ENCODE results near the gene SLC30A2.

Gene SLC30A2

GRCh38 chr1:26023009-26023408, 22.9 kb downstream of the SLC30A2 start:
- no peak for DNase-seq (ENCODE audit: low read depth in 2 of 2)

DNA sequence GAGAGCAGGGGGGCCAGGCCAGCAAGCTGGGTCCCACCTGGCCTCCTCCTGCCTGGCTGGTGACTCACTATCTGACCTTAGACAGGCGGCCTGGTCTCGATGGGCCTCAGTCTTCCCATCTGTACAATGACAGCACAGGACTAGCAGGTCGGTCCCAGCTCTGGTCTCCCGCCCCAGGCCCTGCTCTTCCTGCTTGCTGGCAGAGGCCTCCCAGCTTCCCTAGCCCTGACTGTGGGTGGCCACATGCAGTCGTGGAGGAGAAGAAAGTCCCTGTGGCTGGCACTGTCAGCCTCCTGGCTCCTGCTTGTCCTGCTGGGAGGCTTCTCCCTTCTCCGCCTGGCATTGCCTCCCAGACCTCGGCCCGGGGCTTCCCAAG, 23.5 kb downstream of the SLC30A2 start:
- DNase-seq (ENCODE audit: low read depth in 2 of 2) = no peak

- DNase-seq (ENCODE audit: low read depth in 2 of 2) = no peak
Measured at GRCh38 chr1:26021647-26022403, 24.1 kb downstream of the SLC30A2 start, which contains the start of gene EXTL1. EXTL1 (plus strand) TSS chr1:26021775; CDS start chr1:26022647, 872 bp downstream.

- no peak for DNase-seq (ENCODE audit: low read depth in 2 of 2)
Measured at GRCh38 chr1:26020941-26021646, 24.8 kb downstream of the SLC30A2 start.

DNA sequence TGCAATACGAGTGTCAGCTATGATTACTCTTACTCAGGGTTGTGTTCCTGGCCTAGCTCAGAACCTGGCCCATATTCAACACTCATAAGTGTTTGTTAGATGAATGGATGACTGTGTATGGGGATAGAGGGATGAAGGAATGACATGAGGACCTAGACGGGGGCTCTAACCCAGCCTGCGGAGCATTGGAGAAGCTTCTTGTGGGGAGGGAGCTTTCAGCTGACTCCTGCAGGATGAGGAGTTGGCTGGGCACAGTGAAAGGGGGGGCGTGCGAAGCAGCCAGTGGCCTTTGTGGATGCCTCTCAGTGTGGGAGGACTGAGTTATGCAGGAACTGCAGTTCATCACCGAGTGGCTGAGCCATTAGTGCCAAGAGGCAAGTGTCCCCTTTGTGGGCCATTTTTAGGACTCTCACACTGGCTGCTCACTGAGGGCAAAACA, 25.6 kb downstream of the SLC30A2 start:
- DNase-seq (ENCODE audit: low read depth in 2 of 2) = no peak

GRCh38 chr1:26019641-26020315, 26.1 kb downstream of the SLC30A2 start:
- no peak for DNase-seq (ENCODE audit: low read depth in 2 of 2)

DNA sequence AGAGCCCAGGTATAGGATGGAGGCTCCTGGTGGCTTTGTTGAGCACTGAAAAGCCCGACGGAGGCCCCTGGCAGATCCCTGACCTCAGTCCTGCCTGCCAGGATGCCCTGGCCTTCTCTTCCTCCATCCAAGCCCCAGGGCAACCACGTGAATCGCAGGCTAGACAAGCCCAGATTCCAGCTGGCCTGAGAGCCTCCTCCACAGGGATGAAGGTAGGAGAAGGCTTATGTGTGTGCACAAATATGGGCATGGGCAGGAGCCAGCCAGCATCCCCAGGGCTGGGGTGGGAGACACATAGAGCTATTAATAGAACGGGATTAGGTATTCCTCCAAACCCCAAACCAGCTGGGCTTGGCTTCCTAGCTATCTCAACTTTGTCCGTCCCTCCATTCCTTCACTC, 28.3 kb downstream of the SLC30A2 start:
- DNase-seq (ENCODE audit: low read depth in 2 of 2) = peak in 1 of 2 experiments; percentile 43

DNA sequence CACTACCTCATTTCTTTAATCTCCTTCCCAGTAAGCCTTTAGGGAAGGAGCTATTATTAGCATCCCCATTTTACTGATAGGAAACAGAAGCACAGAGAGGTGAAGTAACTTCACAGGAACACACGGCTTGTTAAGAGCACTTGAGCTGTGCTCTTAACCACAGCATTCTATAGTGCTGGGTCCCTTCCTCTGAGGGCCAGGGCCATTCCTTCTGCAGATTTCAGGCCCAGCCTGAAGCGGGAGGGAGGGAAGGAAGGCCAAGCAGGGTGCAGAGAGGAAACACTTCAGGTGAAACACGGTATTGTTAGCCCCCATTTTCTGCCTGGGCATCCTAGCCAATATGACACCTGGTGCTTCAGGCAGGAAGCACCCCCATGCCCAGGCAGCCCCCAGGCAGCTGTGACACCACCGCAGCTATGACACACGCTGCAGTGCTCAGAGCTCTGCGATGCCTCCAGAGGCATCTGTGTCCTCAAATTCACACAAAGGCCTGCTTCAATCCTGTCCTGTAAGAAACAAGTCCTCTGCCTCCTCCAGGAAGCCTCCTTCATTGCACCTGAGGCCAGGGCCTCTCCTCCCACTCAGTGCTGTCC, 28.9 kb downstream of the SLC30A2 start:
- no peak for DNase-seq (ENCODE audit: low read depth in 2 of 2)

- DNase-seq (ENCODE audit: low read depth in 2 of 2) = no peak
Measured at GRCh38 chr1:26016258-26016952, 29.5 kb downstream of the SLC30A2 start.

GRCh38 chr1:26015358-26015757, 30.6 kb downstream of the SLC30A2 start:
- DNase-seq (ENCODE audit: low read depth in 2 of 2) = peak in 1 of 2 experiments; percentile 51

DNA sequence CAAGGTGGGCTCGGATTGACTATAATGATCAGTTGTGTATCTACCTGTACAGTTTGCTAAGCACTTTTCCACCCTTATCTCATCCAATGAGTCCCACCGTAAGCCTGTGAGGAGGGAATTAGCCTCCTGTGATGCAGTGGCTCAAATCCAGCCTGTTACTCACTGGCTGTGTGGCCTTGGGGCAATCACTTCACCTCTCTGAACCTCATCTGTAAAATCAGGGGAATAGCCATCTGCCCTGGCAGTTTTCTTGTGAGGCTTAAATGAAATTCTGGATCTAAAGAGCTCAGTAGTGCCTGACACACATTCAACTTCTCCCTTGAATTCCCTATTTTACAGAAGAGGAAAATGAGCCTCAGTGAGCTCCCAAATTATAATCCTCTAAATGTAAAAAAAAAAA, 31.7 kb downstream of the SLC30A2 start:
- no peak for DNase-seq (ENCODE audit: low read depth in 2 of 2)

DNA sequence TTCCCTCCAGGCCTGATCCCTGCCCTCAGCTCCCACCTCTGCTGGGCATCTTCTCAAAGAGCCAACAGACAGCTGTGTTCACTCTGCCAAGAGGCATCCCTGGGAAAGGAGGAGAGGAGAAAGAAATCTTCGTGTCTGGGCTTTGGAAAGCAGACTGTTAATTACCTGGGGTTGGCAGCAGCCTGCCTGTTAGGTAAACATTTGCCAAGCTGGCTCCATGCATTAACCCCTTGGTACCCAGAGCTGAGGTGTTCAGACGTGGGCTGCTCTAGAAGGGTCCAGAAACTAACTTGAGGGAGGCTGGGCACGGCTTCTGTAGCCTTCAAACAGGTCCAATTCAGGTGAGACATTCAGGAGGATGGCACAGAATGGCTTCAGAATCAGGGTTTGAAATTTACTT, 33.1 kb downstream of the SLC30A2 start:
- DNase-seq (ENCODE audit: low read depth in 2 of 2) = no peak

DNA sequence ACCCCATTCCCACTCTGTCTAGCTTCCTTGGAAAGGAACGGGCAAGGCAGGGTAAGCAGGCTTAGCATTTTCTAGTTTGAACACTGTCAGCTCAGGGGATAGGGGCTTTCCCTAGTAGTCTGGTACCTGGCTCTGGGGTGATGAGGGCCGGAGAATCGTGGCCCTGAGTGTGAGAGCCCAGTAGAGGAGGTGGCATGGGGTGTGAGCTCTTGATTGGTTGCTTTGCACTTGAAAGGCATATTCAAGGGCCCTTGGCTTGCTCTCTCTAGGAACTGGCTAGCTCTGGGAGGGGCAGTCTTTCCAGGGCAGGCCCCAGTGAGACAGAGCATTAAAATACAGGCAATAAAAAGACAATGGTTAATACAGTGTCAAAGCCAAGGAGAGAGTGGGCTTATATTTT, 35.1 kb downstream of the SLC30A2 start:
- DNase-seq (ENCODE audit: low read depth in 2 of 2) = no peak

- no peak for DNase-seq (ENCODE audit: low read depth in 2 of 2)
Measured at GRCh38 chr1:26009796-26010447, 36.0 kb downstream of the SLC30A2 start.

DNA sequence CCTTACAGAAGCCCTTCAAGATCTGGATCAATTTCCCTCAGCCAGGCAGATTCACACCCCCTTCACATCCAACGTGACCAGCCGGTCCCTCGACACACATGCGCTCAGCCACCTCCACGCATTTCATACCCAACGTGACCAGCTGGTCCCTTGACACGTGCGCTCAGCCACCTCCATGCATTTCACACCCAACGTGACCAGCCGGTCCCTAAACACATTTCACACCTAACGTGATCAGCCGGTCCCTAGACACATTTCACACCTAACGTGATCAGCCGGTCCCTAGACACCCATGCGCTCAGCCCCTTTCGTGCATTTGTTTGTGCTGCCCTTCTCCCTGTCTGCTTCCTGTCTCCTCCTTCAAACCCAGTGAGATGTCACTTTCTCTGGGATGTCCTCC, 39.2 kb downstream of the SLC30A2 start:
- no peak for DNase-seq (ENCODE audit: low read depth in 2 of 2)

- no peak for DNase-seq (ENCODE audit: low read depth in 2 of 2)
Measured at GRCh38 chr1:26005434-26006105, 40.3 kb downstream of the SLC30A2 start.

DNA sequence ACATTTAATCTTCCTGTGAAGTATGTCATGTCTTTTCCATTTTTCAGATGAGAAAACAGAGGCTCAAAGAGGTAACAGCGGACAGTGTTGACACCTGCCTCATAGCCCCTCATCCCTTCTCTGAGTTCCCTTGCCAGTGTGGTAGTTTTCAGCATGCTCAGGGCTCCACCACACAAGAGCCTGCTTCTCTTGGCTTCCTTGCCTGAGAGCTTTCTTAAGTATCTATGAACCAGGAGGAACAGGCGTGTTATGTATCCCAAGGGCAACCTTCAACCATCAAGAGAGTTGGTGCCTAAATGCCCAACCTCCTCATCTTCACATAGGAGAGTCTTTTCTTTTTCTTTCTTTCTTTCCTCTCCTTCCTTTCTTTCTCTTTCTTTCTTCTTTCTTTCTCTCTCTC, 42.2 kb downstream of the SLC30A2 start:
- DNase-seq (ENCODE audit: low read depth in 2 of 2) = no peak

GRCh38 chr1:26003262-26003661, 42.7 kb downstream of the SLC30A2 start:
- no peak for DNase-seq (ENCODE audit: low read depth in 2 of 2)

GRCh38 chr1:25999041-25999800, 46.7 kb downstream of the SLC30A2 start:
- no peak for DNase-seq (ENCODE audit: low read depth in 2 of 2)
